GM19025 (cell line): ENCODE data around the gene PPWD1.
A peak's percentile ranks its signal among the peaks of the same experiment; 100 is the strongest.
"Not testable (repeated sequence)": the region's sequence is repeated elsewhere in the genome, so short reads cannot be mapped to it uniquely, and the experiment has no call there.

ENCODE experiments used
- ATAC-seq: cut with Tn5 transposase; IDR thresholded peaks from one replicate; pipeline ENCODE4 v1.9.1; 2021; ENCODE audit warnings: mild to moderate bottlenecking, low read depth, moderate library complexity; ENCODE audit not compliant: unreplicated experiment

Gene PPWD1

DNA sequence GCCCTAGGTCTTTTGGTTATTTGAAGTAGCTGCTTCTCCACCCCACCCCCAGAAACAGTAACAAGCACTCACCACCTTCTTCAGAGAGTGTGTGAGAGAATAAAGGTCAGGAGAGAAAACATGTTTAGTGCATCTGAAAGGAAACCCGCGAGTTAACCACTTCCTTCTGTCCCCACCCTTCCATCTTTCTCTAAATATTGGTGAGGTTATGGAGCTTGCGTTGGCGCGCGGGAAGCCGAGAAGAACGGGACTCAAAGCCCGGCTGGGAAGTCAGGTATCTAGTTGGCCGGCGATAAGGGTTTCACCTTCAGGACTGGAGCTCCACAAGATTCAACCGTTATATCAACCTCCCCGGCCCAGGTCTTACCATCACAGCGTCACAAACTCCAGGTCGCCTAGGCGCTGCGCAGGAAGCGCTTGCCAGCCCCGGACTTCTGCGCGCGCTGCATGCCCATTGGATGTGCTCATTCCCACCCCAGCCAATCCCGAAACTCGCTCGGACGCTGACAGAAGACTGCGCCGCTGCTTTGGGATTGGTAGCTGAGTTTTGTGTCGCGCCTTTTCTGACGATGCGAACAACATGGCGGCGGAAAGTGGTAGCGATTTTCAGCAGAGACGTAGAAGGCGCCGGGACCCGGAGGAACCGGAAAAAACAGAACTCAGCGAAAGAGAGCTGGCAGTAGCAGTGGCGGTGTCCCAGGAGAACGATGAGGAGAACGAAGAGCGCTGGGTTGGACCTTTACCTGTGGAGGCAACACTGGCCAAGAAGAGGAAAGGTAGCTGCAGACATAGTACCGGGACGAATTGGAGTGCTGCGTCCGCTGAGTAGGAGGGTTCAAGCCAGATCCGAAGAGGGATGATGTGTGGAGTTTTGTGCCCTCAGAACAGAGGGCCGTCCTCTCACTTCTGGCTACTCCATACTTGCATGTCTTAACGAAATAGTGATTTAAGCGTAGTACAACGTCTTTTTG, at the start of gene PPWD1, which contains the start of gene CENPK:
Gene PPWD1, plus strand, starts transcription at position 566 of the 971 bp plus-strand sequence. Its CDS starts 15 bp downstream, at position 581.
Gene CENPK, minus strand, starts transcription at position 438 of the 971 bp plus-strand sequence. CDS start 8,261 bp downstream, outside the sequence.
- peak; percentile 99 for ATAC-seq

DNA sequence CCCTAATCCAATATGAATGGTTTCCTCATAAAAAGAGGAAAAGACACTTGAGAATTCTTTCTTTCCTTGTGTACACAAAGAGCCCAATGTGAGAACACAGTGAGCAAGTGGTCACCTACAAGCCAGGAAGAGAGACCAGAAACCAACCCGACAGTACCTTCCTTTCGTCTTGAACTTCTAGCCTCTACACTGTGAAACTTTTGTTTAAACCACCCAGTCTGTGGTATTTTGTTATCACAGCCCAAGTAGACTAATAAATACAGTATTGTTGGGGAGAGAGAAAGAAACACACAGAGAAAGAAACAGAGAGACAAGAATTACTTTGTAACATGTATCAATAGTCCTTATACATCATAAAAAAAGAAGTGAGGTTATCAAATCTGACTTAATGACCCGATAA, 37.4 kb upstream of the PPWD1 start:
- no peak for ATAC-seq

DNA sequence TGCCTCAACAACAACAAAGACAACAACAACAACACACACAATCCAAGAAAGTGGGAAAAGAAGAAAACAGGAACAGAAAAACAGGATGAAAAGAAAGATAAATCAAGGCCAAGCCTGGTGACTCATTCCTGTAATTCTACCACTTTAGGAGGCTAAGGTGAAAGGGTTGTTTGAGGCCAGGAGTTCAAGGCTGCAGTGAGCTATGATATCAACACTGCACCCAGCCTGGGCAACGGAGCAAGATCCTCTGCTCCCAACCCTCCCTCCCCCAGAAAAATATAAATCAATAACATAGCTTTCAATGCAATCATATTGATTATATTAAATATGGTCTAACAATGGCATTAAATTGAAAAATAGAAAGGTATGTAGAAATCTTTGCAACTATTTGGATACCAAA, 32.2 kb upstream of the PPWD1 start:
- no peak for ATAC-seq

DNA sequence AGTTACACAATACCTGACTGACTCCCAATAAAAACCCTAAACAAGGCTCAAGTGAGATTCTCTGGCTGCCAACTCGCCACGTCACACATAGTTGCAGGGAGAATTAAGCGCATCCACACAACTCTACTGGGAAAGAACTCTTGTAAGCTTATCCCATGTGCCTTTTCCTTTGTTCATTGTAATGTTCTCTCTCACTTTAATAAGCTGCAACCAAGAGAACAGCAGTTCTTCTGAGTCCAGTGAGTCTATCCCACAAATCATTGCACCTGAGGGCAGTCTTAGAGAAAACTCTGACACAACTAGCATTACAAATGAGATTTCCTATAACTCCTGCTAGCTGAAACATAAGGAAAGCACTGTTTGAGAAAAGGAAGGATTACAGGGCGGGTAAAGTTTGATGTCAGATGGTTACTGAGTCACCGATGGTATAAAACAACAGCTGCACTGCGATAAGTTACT, 27.5 kb upstream of the PPWD1 start:
- ATAC-seq = no peak

DNA sequence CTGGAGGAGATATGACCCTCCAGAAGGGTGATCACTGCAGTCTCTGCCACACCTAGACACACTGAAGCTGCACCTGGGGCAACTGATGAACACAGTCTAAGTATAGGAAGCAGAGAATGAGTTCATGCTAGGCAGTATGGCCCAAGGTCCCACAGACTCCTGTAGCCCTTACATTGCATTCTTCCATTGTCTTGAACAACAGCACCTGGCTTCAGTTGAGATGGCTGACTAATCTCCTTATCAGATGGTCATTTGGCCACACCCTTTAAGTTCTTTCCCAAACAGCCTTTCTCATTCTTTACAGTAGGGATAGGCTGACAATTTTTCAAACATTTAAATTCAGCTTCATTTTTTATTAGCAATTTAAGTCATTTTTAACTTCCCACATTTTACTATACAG, 23.3 kb upstream of the PPWD1 start:
- ATAC-seq = no peak

DNA sequence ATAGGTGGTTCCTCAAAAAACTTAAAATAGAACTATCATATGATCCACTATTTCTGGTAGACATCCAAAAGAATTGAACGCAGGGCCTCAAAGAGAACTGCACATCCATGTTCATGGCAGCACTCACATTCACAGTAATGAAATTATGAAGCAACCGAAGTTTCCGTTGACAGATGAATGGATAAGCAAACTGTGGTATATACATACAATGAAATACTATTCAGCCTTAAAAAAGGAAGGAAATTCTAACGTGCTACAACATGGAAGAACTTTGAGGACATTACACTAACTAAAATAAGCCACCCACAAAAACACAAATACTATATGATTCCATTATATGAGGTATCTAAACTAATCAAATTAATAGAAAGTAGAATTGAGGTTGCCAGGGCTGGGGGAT, 18.6 kb upstream of the PPWD1 start:
- ATAC-seq = no peak

- ATAC-seq = no peak
Observed at GRCh38 chr5:65546141-65546540, 17.0 kb upstream of the PPWD1 start.

GRCh38 chr5:65548281-65548680, 14.8 kb upstream of the PPWD1 start:
- ATAC-seq = no peak

DNA sequence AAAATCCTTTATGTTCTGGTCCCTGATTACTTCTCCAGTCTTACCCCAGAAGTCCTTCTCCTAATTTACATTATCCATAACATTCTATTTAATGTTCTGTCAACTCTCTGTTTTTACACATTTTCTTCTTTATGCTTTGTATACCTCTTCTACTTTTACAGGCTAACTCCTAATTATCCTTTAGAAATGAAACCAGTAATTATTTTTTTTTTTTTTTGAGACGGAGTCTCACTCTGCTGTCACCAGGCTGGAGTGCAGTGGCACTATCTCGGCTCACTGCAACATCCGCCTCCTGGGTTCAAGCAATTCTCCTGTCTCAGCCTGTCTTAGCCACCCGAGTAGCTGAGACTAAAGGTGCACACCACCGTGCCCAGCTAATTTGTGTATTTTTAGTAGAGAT, 9.2 kb upstream of the PPWD1 start:
- no peak for ATAC-seq

DNA sequence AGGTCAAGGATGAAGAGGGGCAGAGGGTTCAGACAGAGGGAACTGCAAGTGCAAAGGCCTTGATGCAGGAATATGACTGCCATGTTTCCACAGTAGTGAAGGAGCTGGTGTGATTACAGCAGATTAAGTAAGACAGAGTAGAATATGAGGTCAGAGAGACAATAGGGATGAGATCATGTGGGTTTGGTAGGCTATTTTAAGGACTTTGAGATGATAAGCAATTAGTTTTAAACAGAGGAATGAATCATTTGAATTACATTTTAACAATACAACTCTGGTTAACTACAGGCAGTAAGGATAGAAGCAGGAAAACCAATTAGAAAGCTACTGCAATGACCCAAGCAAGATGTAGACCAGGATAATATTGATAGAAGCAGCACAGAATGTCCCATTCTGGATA, 7.8 kb upstream of the PPWD1 start:
- no peak for ATAC-seq

- ATAC-seq = no peak
Observed at GRCh38 chr5:65556181-65556580, 6.9 kb upstream of the PPWD1 start.

GRCh38 chr5:65556718-65557117, 6.4 kb upstream of the PPWD1 start:
- no peak for ATAC-seq

DNA sequence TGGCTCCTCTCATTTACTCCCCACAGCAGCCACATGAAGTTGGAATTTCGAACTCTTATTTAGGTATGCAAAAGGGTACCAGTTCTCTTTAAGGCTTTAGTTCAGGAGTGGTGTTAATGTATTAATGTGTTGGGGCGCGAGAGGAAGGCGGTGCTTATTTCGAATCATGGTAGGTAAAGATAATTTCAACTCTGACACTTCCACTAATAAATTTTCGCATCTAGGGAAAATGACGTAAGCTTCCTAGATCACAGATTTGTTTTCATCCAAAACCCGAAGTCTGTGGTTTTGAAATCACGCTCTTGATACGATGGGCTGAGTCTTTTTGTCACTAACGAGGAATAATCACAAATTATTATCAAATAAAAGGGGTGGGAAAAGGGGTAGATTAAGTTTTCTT, 681 bp downstream of the PPWD1 start:
- no peak for ATAC-seq

DNA sequence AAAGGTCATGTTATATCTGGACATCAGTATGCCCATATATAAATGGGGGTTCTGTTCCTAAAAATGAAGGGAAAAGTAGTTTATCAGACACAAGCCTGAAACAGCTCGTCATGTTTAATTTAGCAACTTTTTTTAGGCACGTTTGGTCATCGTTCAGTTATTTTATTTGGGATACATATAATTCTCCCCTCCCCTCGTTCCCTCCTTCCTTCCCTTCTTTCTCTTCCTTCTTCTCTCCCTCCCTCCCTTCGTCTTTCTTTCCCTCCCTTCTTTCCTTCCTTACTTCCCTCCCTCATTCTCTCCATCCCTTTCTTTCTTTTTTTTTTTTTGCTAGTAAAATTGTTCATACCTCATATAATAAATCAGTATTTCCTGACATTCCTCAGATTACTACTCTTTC, 3.4 kb downstream of the PPWD1 start:
- no peak for ATAC-seq

DNA sequence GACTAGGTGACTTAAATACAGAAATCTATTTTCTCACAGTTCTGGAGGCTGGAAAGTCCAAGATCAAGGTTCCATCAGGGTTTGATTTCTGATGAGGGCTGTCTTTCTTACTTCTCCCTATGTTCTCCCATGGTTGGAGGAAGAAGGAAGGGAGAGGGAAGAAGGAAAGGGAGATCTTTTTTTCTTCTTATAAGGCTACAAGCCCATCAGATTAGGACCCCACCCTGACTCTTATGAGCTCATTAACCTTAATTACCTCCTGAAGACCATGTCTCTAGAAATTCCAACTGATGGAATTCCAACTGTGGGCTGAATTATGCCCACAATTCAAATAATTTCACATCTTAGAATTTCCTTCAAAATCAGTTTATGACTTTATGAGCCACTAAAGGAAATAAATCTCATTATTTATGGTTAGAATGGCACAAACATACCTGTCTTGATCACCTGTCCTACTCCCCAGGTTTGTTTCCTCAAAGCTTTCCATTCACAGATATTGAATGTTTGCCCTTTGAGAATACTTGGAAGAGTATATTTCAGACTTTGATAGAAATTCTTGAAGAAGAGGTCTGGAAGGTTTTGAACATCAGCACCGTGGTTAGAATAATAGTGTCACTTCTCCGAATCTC, 7.6 kb downstream of the PPWD1 start:
- ATAC-seq = no peak

DNA sequence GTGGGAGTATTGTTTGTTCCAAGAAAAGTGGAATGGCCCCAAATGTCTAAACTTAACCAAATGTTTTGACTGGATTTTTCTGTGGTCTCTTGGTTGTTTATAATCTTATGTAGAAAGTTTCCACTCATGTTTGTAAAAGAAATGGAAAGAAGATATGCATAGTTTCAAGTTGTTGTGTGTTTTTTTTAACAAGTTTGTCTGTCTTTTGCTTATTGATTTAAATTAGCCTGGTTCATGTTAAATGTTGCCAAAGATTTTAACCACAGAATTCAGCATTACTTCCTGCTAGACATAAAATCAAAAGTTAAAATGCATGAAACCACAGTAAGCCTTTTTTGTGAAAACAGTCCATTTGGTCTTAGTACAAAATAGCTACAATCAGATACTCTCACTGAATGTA, 14.0 kb downstream of the PPWD1 start:
- ATAC-seq = no peak

GRCh38 chr5:65588694-65589093, 25.6 kb downstream of the PPWD1 start:
- no peak for ATAC-seq

GRCh38 chr5:65601761-65602160, 38.7 kb downstream of the PPWD1 start:
- ATAC-seq = not testable (repeated sequence)

DNA sequence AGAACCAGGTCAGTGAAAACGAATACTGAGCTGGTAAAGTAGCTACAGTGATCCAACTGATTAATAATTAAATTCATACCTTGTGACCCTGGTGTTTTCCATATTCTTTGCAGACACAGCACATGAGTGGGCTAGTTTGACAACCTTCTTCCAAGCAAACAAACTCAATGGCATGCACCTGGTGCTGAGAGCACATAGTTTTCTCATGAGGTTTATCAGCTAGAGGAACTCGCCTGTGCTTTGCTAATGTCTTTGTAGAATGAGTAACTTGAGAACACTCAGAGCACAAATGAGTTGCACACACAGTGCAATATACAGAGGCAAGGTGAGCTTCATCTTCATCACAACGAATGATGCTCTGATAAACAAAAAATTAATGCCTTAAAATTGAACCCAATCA, 48.4 kb downstream of the PPWD1 start:
- no peak for ATAC-seq

DNA sequence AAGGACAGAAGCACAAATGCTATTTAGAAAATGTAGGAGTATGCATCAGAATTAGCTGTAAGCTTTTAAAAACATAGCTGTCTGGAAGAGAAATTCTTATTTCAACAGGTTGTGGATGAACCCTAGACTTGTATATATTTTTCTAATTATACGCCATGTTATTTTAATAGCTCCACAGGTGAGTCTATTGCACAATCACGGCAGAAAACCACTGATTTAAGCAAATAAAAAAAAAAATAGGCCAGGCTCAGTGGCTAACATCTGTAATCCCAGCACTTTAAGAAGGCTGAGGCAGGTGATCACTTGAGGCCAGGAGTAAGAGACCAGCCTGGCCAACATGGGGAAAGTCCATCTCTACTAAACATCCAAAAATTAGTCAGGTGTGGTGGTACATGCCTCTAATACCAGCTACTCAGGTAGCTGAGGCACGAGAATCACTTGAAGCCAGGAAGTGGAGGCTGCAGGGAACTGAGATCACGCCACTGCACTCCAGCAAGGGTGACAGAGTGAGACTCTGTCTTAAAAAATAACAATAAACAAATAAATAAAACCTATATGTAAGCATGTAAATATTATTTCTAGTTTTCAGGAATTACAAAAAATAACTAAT, 49.3 kb downstream of the PPWD1 start:
- ATAC-seq = no peak

GRCh38 chr5:65620021-65620420, 56.9 kb downstream of the PPWD1 start:
- ATAC-seq = no peak
